A673 (cell line): ENCODE measurements around the gene EHD4. TPM values are rescaled to one million over a fixed set of nuclear protein-coding genes. Genes with fewer than 3 reads are reported as not detected.

Source experiments
- BruUV-seq: library from RNA; stranded (reverse); fragments of 400-500 nt; replicated peaks from 2 replicates; lab custom pipeline; 2021; lab: Mats Ljungman, UMichigan
- CTCF ChIA-PET: fragments of 300-600 bp; sonication (Branson Sonifier 250); formaldehyde crosslinking; loops from one replicate; lab custom pipeline; 2022; ENCODE audit warnings: antibody characterized with exemption; lab: Charles Lee
- POLR2A ChIA-PET: fragments of 300-600 bp; sonication (Branson Sonifier 250); formaldehyde crosslinking; loops from one replicate; lab custom pipeline; 2022; ENCODE audit warnings: antibody characterized with exemption; ENCODE audit not compliant: low non-redundant PET; lab: Charles Lee
- DNase-seq: peaks from one replicate; pipeline ENCODE4 v3.0.0-alpha.2; 2015; ENCODE audit warnings: low spot score
- H3K27ac ChIP-seq: fragments of 200-600 bp; sonication (generic); 2 replicates; pipeline ENCODE4 v1.5.1; 2016; ENCODE audit warnings: mixed run types, low read depth, mild to moderate bottlenecking, mixed read lengths, antibody characterized with exemption, low read length; ENCODE audit not compliant: poor library complexity, severe bottlenecking
- H3K27me3 ChIP-seq: fragments of 200-600 bp; sonication (generic); replicated peaks from 2 replicates; pipeline ENCODE4 v1.6.1; 2017; ENCODE audit warnings: mixed run types, low read depth, mild to moderate bottlenecking, mixed read lengths, antibody characterized with exemption, low read length; ENCODE audit not compliant: insufficient read depth, poor library complexity
- H3K36me3 ChIP-seq: fragments of 200-600 bp; sonication (generic); 2 replicates; pipeline ENCODE4 v1.6.1; 2016; ENCODE audit warnings: mixed run types, mild to moderate bottlenecking, mixed read lengths, antibody characterized with exemption, low read length; ENCODE audit not compliant: insufficient read depth, poor library complexity, severe bottlenecking
- H3K4me1 ChIP-seq: fragments of 200-600 bp; sonication (generic); 2 replicates; pipeline ENCODE4 v1.6.1; 2017; ENCODE audit warnings: mixed run types, mild to moderate bottlenecking, mixed read lengths, antibody characterized with exemption, low read length; ENCODE audit not compliant: insufficient read depth, poor library complexity, severe bottlenecking
- H3K4me3 ChIP-seq: fragments of 200-600 bp; sonication (generic); 2 replicates; pipeline ENCODE4 v1.5.1; 2016; ENCODE audit warnings: low read depth, mixed run types, mild to moderate bottlenecking, mixed read lengths, low read length; ENCODE audit not compliant: poor library complexity, severe bottlenecking
- H3K9me3 ChIP-seq: fragments of 200-600 bp; sonication (generic); 2 replicates; pipeline ENCODE4 v1.6.1; 2016; ENCODE audit warnings: mixed run types, low read depth, mild to moderate bottlenecking, mixed read lengths, antibody characterized with exemption, low read length; ENCODE audit not compliant: poor library complexity, severe bottlenecking
- EZH2 ChIP-seq: fragments of 200-600 bp; sonication (generic); IDR thresholded peaks from 2 replicates; pipeline ENCODE4 v1.6.1; 2017; ENCODE audit warnings: borderline replicate concordance, low read depth, mild to moderate bottlenecking, mixed read lengths, antibody characterized with exemption, low read length; ENCODE audit not compliant: poor library complexity, severe bottlenecking
- intact Hi-C: fragments of 100-400 bp; cut with micrococcal nuclease; formaldehyde crosslinking; loops from one replicate; pipeline ENCODE4 v1.10.0; 2022; ENCODE audit not compliant: unreplicated experiment
- total RNA-seq: library from RNA; stranded (reverse); gene quantifications from 2 replicates; pipeline ENCODE4 v1.2.3, GENCODE V29; 2021
- TF ChIP-seq, protein P1 (sequence below): fragments of 300-800, 200-600 bp; sonication (generic); conservative IDR thresholded peaks from 2 replicates; pipeline ENCODE4 v1.5.1; 2017; ENCODE audit warnings: low read depth, mild to moderate bottlenecking, antibody characterized with exemption, low read length, moderate library complexity, mixed read lengths

The EHD4 gene
- total RNA-seq, 1 experiment from 2014 or later, result 29.4 TPM

GRCh38 chr15:41921167-41921566 is 51.2 kb downstream of the EHD4 start:
- BruUV-seq, result no TSS peak
- intact Hi-C loops, result no loop called here
- Histone ChIP-seq H3K27me3 (no peaks in the 10 kb centered on the region), H3K9me3 (no peaks in the 10 kb centered on the region), H3K4me3 (no peak overlapping the region), H3K4me1 (no peaks in the 10 kb centered on the region), H3K36me3 (no peaks in the 10 kb centered on the region), H3K27ac (no peak overlapping the region)
- ChIA-PET CTCF (no interaction called here), POLR2A (no interaction called here)
- TF ChIP-seq, protein P1, sequence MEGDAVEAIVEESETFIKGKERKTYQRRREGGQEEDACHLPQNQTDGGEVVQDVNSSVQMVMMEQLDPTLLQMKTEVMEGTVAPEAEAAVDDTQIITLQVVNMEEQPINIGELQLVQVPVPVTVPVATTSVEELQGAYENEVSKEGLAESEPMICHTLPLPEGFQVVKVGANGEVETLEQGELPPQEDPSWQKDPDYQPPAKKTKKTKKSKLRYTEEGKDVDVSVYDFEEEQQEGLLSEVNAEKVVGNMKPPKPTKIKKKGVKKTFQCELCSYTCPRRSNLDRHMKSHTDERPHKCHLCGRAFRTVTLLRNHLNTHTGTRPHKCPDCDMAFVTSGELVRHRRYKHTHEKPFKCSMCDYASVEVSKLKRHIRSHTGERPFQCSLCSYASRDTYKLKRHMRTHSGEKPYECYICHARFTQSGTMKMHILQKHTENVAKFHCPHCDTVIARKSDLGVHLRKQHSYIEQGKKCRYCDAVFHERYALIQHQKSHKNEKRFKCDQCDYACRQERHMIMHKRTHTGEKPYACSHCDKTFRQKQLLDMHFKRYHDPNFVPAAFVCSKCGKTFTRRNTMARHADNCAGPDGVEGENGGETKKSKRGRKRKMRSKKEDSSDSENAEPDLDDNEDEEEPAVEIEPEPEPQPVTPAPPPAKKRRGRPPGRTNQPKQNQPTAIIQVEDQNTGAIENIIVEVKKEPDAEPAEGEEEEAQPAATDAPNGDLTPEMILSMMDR, result no peak
- no peak for TF ChIP-seq EZH2
- DNase-seq, result no peak

GRCh38 chr15:41919954-41920538 is 52.3 kb downstream of the EHD4 start:
- ChIA-PET POLR2A (no interaction called here), CTCF (no interaction called here)
- Histone ChIP-seq H3K36me3 (no peaks in the 10 kb centered on the region), H3K27ac (no peak overlapping the region), H3K27me3 (no peaks in the 10 kb centered on the region), H3K4me1 (no peaks in the 10 kb centered on the region), H3K9me3 (no peaks in the 10 kb centered on the region), H3K4me3 (no peak overlapping the region)
- intact Hi-C loops, result no loop called here
- no TSS peak for BruUV-seq
- no peak for DNase-seq
- no peak for TF ChIP-seq EZH2

- H3K4me3 ChIP-seq, result no peak overlapping the region
- H3K36me3 ChIP-seq, result no peaks in the 10 kb centered on the region
- H3K27ac ChIP-seq, result no peak overlapping the region
- no TSS peak for BruUV-seq
- POLR2A ChIA-PET, result no interaction called here
- no peaks in the 10 kb centered on the region for H3K9me3 ChIP-seq
- no peak for DNase-seq
- CTCF ChIA-PET, result no interaction called here
- intact Hi-C loops, result no loop called here
- no peaks in the 10 kb centered on the region for H3K4me1 ChIP-seq
- H3K27me3 ChIP-seq, result no peaks in the 10 kb centered on the region
- TF ChIP-seq, protein P1, result no peak
Observed at GRCh38 chr15:41919201-41919820, 53.0 kb downstream of the EHD4 start.
